ENCODE results near the gene SH2D3C. TPM values are rescaled to one million over a fixed set of nuclear protein-coding genes. Genes with fewer than 3 reads are reported as not detected.

Gene SH2D3C
- total and polyA plus RNA-seq, 10 of the 15 experiments (the other 5 are each of a cell fraction or from before 2014, with no cell fraction given): 1.2 to 23.5 (median 16.2) TPM

- CTCF ChIA-PET: interaction anchor here (0.6 to 1.2 kb wide), 2 partner anchors 153 to 883 kb away, joined by 3 read pairs; no protein-coding TSS in a partner anchor
- FAIRE-seq (no peak), DNase-seq (ENCODE audit: low read depth, low spot score) (no peak), ATAC-seq (peak; percentile 24; the same call in 1 of the 3 replicates)
- no peaks in the 10 kb centered on the region for H3K27me3 ChIP-seq (replicated peaks in 1 of 2; ENCODE audit: control insufficient read depth in 2 of 2, insufficient read depth in 2 of 2, low read length in 1 of 2)
- BruUV-seq (replicated peaks): no TSS peak
- POLR2A ChIA-PET: no interaction called here
- in situ Hi-C loops (cut with MboI): no loop called here
- H3K36me3 ChIP-seq (ENCODE audit: control insufficient read depth in 2 of 2, insufficient read depth in 2 of 2, low read length in 1 of 2): no peaks in the 10 kb centered on the region
- no peaks in the 10 kb centered on the region for H3K9me3 ChIP-seq (replicated peaks; ENCODE audit: control insufficient read depth, insufficient read depth, low read length)
- SMC1A ChIA-PET (ENCODE audit: uncharacterized antibody, unreplicated experiment): no interaction called here
- no peak overlapping the region for H3K4me2 ChIP-seq (ENCODE audit: control insufficient read depth, insufficient read depth)
- H4K20me1 ChIP-seq (ENCODE audit: control insufficient read depth, insufficient read depth): no peaks in the 10 kb centered on the region
- H3K9ac ChIP-seq (ENCODE audit: control insufficient read depth, insufficient read depth, low read length): no peak overlapping the region
- intact Hi-C loops (cut with micrococcal nuclease; ENCODE audit: unreplicated experiment): no loop called here
- H3K4me3 ChIP-seq: no peak overlapping the region
- H2AFZ ChIP-seq (ENCODE audit: control insufficient read depth, low read depth, low read length): no peak overlapping the region
- WGBS (ENCODE audit: insufficient coverage, insufficient replicate concordance, low lambda C conversion rate, missing lambda C conversion rate): 79% methylated on average over 29 of the region's 42 CpGs
- RAD21 ChIA-PET (ENCODE audit: unreplicated experiment): interaction anchor here (1.2 kb wide), 1 partner anchor 64 kb away, joined by 3 read pairs; no protein-coding TSS in a partner anchor
- no peak overlapping the region for H3K27ac ChIP-seq (ENCODE audit: control insufficient read depth, insufficient read depth)
- TF ChIP-seq ASH2L (IDR thresholded peaks at IDR 0.05; ENCODE audit: borderline replicate concordance, low read depth): no peak
- TF ChIP-seq CTCF (IDR thresholded peaks at IDR 0.05 in 2 of 3, conservative IDR thresholded peaks at IDR 0.05 in 1 of 3; ENCODE audit: control insufficient read depth in 2 of 3, extremely low read depth in 1 of 3, insufficient read depth in 1 of 3, low read depth in 3 of 3, low read length in 3 of 3): peak in 1 of 3 experiments; percentile 32; a peak in 1 of 6 replicates
- TF ChIP-seq MEF2B (IDR thresholded peaks at IDR 0.05; ENCODE audit: partially characterized antibody, poor library complexity, severe bottlenecking): no peak
- no peak for TF ChIP-seq ZNF24 (IDR thresholded peaks at IDR 0.05)
- no peak for TF ChIP-seq MLLT1 (IDR thresholded peaks at IDR 0.05)
- no peak for TF ChIP-seq MTA2 (IDR thresholded peaks at IDR 0.05; ENCODE audit: low read depth)
- TF ChIP-seq TARDBP (IDR thresholded peaks at IDR 0.05; ENCODE audit: borderline replicate concordance): no peak
- peak; percentile 35; the same call in 1 of the 2 replicates for TF ChIP-seq POLR2A (IDR thresholded peaks at IDR 0.05; ENCODE audit: low read depth, low read length)
- TF ChIP-seq PML (IDR thresholded peaks at IDR 0.05; ENCODE audit: low read length): no peak
- TF ChIP-seq USF1 (IDR thresholded peaks at IDR 0.05; ENCODE audit: borderline replicate concordance, extremely low read length, insufficient read depth, low read depth, low read length): no peak
- TF ChIP-seq POU2F2 (IDR thresholded peaks at IDR 0.05; ENCODE audit: borderline replicate concordance, low read depth, low read length): no peak
- no peak for TF ChIP-seq HDGF (IDR thresholded peaks at IDR 0.05)
- TF ChIP-seq POLR2AphosphoS5 (IDR thresholded peaks at IDR 0.05; ENCODE audit: low read length): no peak
- no peak for TF ChIP-seq KLF5 (IDR thresholded peaks at IDR 0.05; ENCODE audit: partially characterized antibody)
- TF ChIP-seq CHD1 (IDR thresholded peaks at IDR 0.05; ENCODE audit: low read depth, low read length): no peak
- H3K79me2 ChIP-seq (ENCODE audit: control insufficient read depth, insufficient read depth, low read length): no peaks in the 10 kb centered on the region
- H3K4me1 ChIP-seq (ENCODE audit: control insufficient read depth, insufficient read depth, low read length): no peaks in the 10 kb centered on the region
Measured at GRCh38 chr9:127825319-127826051, 47.0 kb upstream of the SH2D3C start.

Measured in GM12878 (cell line).